ENCODE results near the gene ATAD1.
A peak's percentile ranks its signal among the peaks of the same experiment; 100 is the strongest.
"Not testable (repeated sequence)": the region's sequence is repeated elsewhere in the genome, so short reads cannot be mapped to it uniquely, and the experiment has no call there.

ATAD1 gene

GRCh38 chr10:87801813-87802435 lies 16.1 kb downstream of the ATAD1 start:
- FAIRE-seq: not testable (repeated sequence)

GRCh38 chr10:87799860-87800259 lies 18.2 kb downstream of the ATAD1 start:
- no peak for FAIRE-seq

- FAIRE-seq: no peak
Observed at GRCh38 chr10:87798082-87798481, 19.9 kb downstream of the ATAD1 start.

DNA sequence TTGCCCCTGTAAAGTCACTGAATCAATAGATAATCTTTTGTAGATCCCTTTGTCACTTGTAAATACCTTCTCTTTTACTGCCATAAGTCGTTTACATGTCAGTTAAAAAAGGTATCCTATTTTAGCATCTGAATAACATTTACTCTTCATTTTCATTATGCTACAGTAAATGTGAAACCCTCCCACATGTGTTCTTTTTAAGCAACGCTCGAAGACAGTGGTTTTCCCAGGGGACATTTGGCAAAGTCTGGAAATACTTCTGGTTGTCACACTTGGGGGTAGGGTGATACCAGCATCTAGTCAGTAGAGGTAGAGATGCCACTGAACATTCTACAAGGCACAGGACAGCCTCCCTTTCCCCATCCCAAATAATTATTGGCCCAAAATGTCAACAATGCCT lies 23.7 kb downstream of the ATAD1 start:
- FAIRE-seq: no peak

GRCh38 chr10:87790185-87790584 lies 27.8 kb downstream of the ATAD1 start:
- FAIRE-seq: no peak

- FAIRE-seq: no peak
Observed at GRCh38 chr10:87786421-87786820, 31.6 kb downstream of the ATAD1 start.

GRCh38 chr10:87782721-87783120 lies 35.3 kb downstream of the ATAD1 start:
- FAIRE-seq: no peak

GRCh38 chr10:87781545-87781944 lies 36.5 kb downstream of the ATAD1 start:
- no peak for FAIRE-seq

DNA sequence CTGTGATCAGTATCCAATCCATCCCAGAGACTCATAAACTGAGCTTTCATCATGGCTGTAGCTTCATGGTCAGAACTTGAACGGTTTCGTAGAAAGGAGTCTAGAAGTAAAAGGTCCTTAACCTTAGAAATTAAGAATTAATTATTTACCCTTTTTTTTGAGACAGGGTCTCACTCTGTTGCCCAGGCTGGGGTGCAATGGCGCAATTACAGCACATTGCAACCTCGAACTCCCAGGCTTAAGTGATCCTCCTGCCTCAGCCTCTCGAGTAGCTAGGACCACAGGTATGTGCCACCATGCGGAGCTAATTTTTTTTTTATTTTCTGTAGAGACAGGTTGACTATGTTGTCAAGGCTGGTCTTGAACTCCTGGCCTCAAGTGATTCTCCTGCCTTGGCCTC lies 41.7 kb downstream of the ATAD1 start:
- FAIRE-seq: no peak

- FAIRE-seq: no peak
Observed at GRCh38 chr10:87775766-87776165, 42.3 kb downstream of the ATAD1 start.

DNA sequence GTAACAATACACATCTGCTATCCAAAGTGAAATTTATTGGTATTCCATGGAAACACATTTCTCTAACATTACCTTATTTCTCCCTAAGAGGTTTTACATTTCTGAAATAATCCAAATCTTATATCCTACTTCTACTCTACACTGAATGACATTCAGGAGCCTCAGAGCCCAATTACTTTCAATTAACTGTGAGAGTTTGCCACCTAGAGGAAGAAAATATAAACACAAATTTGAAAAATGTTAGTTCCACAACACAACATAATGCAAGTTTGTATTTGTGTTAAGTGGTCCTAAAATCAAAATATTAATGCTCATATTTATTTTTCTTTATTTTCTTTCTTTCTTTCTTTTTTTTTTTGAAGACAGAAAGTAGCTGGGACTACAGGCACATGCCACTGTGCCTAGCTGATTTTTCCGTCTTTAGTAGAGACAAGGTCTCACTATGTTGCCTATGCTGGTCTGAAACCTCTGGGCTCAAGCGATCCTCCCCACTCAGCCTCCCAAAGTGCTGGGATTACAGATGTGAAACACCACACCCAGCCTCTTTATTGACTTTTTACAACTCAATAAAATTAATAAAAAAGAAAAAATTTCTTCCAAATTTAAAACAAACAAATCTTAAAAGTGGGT lies 46.0 kb downstream of the ATAD1 start:
- FAIRE-seq: peak; percentile 89

DNA sequence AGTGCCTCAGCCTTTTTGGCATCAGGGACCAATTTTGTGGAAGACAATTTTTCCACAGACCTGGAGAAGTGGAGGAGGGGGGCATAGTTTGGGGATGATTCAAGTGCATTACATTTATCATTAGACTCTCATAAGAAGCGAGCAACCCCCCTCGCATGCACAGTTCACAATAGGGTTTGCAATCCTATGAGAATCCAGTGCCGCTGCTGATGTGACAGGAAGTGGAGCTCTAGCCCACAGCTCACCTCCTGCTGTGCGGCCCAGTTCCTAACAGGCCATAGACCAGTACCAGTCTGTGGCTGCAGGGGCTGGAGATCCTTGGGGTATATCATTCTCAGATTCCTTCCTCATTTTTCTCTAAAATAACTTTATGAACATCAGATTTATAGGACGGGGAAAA lies 50.8 kb downstream of the ATAD1 start:
- FAIRE-seq: no peak

DNA sequence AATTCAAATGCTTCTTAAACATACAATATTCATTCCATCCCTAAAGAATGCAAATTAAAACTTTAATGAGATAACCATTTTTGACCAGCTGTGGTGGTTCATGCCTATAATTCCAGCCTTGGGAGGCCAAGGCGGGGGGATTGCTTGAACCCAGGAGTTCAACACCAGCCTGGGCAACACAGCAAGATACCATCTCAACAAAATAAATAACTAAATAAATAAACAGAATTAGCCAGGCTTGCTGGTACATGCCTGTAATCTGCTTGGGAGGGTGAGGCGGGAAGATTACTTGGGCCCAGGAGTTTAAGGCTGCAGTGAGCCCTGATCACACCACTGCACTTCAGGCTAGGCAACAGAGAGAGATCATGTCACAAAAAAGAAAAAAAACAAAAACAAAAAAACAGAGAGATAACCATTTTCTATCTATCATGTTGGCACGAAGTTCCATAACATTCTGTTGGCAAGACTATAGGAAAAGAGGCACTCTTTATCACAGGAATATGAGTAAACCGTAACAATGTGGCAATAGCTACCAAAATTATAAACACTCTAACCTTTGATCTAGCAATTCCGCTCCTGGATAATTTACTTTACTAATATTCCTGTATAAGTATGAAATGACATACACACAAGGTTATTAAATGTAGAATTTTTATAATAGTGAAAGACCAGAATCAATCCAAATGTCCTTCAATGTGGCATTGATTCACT lies 52.2 kb downstream of the ATAD1 start:
- no peak for FAIRE-seq

GRCh38 chr10:87764072-87764934 lies 53.7 kb downstream of the ATAD1 start:
- no peak for FAIRE-seq

GRCh38 chr10:87763086-87763861 lies 54.8 kb downstream of the ATAD1 start:
- FAIRE-seq: no peak

- no peak for FAIRE-seq
Observed at GRCh38 chr10:87761892-87762291, 56.1 kb downstream of the ATAD1 start.

- no peak for FAIRE-seq
Observed at GRCh38 chr10:87761153-87761552, 56.9 kb downstream of the ATAD1 start.

DNA sequence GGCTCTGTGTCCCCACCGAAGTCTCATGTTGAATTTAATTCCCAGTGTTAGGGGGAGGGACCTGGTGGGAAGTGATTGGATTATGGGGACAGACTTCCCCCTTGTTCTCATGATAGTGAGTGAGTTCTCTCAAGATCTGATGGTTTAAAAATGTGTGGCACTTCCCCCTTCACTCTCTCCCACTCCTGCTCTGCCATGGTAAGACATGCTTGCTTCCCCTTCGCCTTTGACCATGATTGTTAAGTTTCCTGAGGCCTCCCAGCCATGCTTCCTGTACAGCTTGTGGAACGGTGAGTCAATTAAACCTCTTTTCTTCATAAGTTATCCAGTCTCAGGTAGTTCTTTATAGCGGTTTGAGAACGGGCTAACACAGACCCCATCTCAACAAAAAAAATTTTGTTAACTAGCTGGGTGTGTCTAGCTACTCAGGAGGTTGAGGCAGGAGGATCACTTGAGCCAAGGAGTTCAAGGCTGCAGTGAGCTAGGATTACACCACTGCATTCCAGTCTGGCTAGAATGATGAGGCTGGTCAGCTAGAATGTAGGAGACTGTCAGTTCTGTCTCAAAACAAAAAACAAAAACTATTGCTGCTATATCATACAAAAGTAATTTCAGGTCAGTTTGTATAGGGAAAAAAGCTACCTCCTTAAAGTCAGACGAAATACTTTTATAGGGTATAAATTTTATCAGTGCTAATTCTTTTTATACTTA lies 57.7 kb downstream of the ATAD1 start:
- no peak for FAIRE-seq

GRCh38 chr10:87759551-87759950 lies 58.5 kb downstream of the ATAD1 start:
- no peak for FAIRE-seq

DNA sequence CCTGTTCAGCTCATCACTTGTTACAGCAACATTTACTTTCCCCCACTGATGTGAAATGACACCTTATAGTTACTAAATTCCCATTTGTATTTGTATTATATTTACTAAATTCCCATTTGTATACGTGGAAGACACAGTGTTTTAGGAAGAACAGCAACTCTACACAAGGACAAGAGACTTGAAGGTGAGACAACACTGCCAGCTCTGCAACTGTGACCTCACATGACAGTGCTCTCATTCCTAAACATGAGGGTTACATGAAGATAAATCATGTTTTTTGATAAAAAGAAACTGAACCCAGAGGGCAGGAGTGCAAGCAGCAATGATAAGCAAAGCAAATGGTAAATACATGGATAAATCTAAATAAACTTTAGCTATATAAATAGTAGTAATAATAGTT lies 60.3 kb downstream of the ATAD1 start:
- no peak for FAIRE-seq

- no peak for FAIRE-seq
Observed at GRCh38 chr10:87753995-87754866, 63.8 kb downstream of the ATAD1 start.

Measured in colon (tissue), 2 donors.